Measurements from ENCODE around the gene LYZL1. TPM values are rescaled to one million over a fixed set of nuclear protein-coding genes. Genes with fewer than 3 reads are reported as not detected.
"Not testable (repeated sequence)": the region's sequence is repeated elsewhere in the genome, so short reads cannot be mapped to it uniquely, and the experiment has no call there.

Gene LYZL1
- total RNA-seq, 2 donors from 2014 or later: not detected

- intact Hi-C loops (cut with DNase I): loop anchor here in 1 of 2 donors (10.0 kb wide), 1 partner anchor 663 kb away; no protein-coding TSS in a partner anchor
- DNase-seq (no peak), ATAC-seq (no peak)
Measured at GRCh38 chr10:29297678-29298077, 8.8 kb downstream of the LYZL1 start.

GRCh38 chr10:29301359-29301910, 12.6 kb downstream of the LYZL1 start:
- intact Hi-C loops (cut with DNase I): loop anchor here (5.0 to 10.0 kb wide), 2 partner anchors 637 to 639 kb away; no protein-coding TSS in a partner anchor
- no peak for DNase-seq
- ATAC-seq: no peak

DNA sequence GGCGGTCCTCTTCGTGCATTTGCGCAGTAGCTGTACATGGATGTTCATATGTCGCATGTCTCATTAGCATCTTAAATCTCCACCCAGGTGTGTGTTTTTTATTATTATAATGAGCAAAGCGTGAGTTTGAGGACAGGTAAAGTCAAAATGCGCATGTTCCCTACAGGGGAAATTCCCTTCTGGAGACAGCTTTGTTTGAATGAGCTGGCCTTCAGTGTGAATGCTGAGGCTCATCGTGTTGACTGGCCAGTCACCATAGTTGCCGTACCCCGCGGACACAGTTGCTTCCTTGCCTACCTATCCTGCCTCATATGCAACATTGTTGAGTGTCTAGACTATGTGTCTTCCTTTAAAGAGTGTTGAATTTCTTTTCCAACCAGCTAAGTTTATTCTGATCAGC, 13.6 kb downstream of the LYZL1 start:
- intact Hi-C loops (cut with DNase I): loop anchor here (5.0 to 10.0 kb wide), 2 partner anchors 638 to 640 kb away; no protein-coding TSS in a partner anchor
- DNase-seq (no peak), ATAC-seq (no peak)

DNA sequence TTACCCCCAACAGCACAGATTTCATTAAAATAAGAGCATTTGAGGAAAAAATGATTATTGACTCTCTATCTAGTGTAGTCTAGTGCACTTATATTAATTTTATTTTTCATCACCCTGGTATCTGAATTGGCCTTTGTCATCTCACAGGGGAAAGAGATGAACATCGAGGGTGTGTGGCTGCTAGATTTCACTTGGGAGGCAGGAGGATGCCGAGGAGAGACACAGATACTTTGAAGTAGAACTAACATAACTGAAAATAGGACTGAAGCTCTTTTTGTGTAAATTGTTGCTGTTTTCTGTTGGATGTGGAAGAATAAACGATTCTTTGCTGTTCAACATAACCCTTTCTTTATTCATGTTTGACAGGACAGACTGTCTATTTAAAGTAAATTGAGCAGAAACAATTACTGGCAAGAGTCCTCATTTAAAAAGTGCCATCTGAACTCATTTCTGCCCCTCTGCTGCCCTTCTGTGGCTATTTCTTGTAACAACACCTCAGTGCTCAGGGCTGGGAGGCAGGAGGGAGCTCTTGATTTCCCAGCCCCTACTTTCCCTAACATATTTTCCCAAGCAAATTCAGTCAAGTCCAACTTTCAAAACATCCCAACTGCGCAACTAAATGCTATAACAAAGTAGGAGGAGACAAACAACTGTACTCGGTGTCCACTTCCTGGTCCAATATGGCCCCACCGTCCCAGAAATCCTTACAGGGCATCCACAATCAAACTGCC, 15.6 kb downstream of the LYZL1 start:
- intact Hi-C loops (cut with DNase I): loop anchor here (2.0 to 10.0 kb wide), 3 partner anchors 640 to 676 kb away; no protein-coding TSS in a partner anchor
- peak; percentile 48 for DNase-seq
- peak; percentile 81 to 93 for ATAC-seq

GRCh38 chr10:29304995-29305335, 16.1 kb downstream of the LYZL1 start:
- intact Hi-C loops (cut with DNase I): loop anchor here (2.0 to 10.0 kb wide), 3 partner anchors 640 to 676 kb away; no protein-coding TSS in a partner anchor
- no peak for DNase-seq
- ATAC-seq: no peak

GRCh38 chr10:29306688-29307087, 17.8 kb downstream of the LYZL1 start:
- intact Hi-C loops (cut with DNase I): loop anchor here in 1 of 2 donors (10.0 kb wide), 1 partner anchor 642 kb away; no protein-coding TSS in a partner anchor
- DNase-seq (no peak), ATAC-seq (no peak)

GRCh38 chr10:29308142-29308541, 19.3 kb downstream of the LYZL1 start:
- ATAC-seq, DNase-seq: not testable (repeated sequence)
- intact Hi-C loops (cut with DNase I): loop anchor here in 1 of 2 donors (10.0 kb wide), 1 partner anchor 643 kb away; no protein-coding TSS in a partner anchor

DNA sequence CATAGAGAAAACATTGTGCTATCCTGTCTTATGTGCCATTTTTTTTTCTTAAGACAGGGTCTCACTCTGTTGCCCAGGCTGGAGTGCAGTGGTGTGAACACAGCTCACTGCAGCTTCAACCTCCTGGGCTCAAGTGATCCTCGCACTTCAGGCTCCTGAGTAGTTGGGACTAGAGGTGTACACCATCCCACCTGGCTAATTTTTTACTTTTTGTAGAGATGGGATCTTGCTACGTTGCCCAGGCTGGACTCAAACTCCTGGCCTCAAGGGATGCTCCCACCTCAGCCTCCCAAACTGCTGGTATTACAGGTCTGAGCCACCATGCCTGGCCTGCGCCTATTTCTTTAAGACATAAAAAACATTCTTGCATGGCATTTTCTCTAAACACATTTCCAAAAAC, 20.6 kb downstream of the LYZL1 start:
- intact Hi-C loops (cut with DNase I): loop anchor here in 1 of 2 donors (10.0 kb wide), 1 partner anchor 645 kb away; no protein-coding TSS in a partner anchor
- DNase-seq (no peak), ATAC-seq (no peak)

- DNase-seq; ATAC-seq; intact Hi-C loops (cut with DNase I): not testable (repeated sequence)
Measured at GRCh38 chr10:29310463-29310862, 21.6 kb downstream of the LYZL1 start.

DNA sequence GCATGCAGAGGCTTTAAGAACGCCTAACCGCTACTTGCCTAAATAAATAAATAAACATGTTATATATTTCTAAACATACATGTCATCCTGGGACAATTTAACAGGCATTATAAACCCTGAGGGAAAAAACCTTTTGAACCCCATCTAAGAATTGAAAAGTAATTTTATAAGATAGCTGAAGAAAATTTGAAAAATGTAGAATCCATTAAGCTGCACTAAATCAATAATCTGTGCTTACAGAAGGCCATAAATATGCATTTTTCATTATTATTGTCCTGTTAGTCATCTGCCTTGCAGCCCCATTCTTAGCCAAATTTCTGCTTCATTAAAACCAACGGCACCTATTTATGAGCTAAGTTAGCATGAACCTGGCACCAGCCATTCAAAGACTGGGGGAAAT, 24.2 kb downstream of the LYZL1 start:
- ATAC-seq (no peak), DNase-seq (no peak)
- intact Hi-C loops (cut with DNase I): no loop called here

- no peak for ATAC-seq
Measured at GRCh38 chr10:29314726-29315125, 25.9 kb downstream of the LYZL1 start.

GRCh38 chr10:29315814-29316213, 26.9 kb downstream of the LYZL1 start:
- ATAC-seq: no peak
- DNase-seq: no peak
- intact Hi-C loops (cut with DNase I): no loop called here

More at GRCh38 chr10:29314726-29315125, 25.9 kb downstream of the LYZL1 start:
- no peak for DNase-seq
- intact Hi-C loops (cut with DNase I): no loop called here

- intact Hi-C loops (cut with DNase I): no loop called here
- no peak for ATAC-seq
- DNase-seq: no peak
Measured at GRCh38 chr10:29316308-29317026, 27.6 kb downstream of the LYZL1 start.

DNA sequence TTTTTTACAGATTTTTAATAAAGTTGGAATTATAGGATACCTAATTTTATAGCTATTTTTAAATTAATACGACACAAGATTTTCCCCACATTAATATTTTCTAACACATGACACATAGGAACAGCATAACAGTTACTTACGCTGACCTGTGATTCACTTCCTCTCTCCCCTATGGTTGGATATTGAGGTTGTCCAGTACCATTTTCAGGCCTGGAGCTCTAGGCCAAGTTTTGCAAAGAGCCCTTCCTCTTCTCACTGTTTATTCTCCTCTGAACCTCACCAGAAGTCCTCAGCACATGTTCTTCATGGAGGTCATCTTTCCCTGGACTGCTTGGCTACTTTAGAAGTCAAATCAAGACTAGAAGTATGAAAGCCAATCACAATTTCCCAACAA, 28.2 kb downstream of the LYZL1 start:
- intact Hi-C loops (cut with DNase I): no loop called here
- ATAC-seq: no peak
- DNase-seq: no peak

DNA sequence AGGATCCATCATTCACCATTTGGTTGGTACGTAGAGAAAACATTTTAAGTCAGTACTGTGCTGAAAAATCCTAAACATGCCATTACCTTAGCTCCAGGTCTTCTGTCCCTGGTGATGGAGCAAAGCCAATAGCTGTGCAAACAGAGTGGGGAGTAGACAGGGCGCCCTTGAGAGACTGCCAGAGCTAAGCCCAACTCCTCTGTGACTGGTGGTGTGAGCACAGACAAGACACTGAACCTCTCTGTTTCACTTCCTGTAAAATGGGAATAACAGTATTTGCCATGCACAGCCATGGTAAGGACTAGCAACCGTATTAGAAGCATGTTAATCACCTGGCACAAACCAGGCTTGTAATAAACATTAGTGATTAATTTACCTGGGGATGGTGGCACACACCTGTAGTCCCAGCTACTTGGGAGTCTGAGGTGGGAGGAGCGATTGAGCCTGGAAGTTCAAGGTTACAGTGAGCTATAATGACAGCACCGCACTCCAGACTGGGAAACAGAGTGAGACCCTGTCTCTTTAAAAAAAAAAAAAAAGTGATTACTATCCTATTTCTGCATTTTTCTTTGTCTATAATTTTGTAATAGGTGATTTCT, 28.7 kb downstream of the LYZL1 start:
- intact Hi-C loops (cut with DNase I): no loop called here
- DNase-seq: no peak
- ATAC-seq: no peak

GRCh38 chr10:29318141-29319071, 29.5 kb downstream of the LYZL1 start:
- peak; percentile 75 for DNase-seq
- intact Hi-C loops (cut with DNase I): not testable (repeated sequence)
- peak; percentile 88 to 90 for ATAC-seq

DNA sequence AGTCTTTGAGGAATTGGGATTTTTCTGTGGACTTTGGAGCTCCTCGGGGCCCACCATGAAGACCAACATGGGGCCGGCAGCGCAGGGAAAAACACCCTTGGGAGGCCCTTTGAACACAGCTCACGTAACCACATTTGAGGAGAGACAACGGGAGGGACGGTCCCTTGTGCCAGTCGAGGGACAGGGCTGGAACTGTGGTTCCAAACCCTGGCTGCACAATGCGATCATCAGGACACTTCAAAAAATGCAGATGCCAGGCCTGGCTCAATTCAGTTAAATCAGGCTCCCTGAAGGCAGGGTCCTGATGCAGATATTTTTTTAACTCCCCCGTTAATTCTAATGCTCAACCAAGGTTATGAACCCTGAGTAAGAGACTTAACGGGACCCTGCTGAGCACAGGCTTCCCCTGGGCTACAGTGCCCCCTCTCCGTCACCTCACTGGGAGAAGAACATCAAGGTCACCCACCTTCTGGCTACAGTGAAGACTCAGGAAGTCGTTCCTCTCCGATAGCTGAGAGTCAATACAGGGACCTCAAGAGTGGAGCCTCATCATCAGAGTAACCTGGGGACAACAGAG, 30.4 kb downstream of the LYZL1 start:
- intact Hi-C loops (cut with DNase I): no loop called here
- ATAC-seq (peak in 1 of 2 donors; percentile 18), DNase-seq (no peak)

DNA sequence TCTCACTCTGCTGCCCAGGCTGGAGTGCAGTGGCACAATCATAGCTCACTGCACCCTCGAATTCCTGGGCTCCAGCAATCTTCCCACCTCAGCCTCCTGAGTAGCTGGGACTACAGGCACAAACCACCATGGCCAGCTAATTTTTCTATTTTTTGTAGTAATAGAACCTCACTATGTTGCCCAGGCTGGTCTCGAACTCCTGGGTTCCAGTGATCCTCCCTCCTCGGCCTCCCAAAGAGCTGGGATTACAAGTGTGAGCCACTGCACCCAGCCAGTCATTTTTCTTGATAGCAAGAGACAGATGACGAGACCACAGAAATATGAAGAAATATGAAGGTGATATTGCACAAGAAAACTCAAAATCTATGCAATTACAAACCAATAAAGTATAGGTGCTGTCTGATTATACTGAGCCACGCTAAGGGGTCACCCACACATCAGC, 31.8 kb downstream of the LYZL1 start:
- intact Hi-C loops (cut with DNase I); ATAC-seq; DNase-seq: not testable (repeated sequence)
